HG03097 (cell line): ENCODE data around the gene PDCD10.

Experiments used
- ATAC-seq: cut with Tn5 transposase; IDR thresholded peaks from one replicate; pipeline ENCODE4 v1.9.1; 2021; ENCODE audit not compliant: unreplicated experiment, low FRiP score

The PDCD10 gene

DNA sequence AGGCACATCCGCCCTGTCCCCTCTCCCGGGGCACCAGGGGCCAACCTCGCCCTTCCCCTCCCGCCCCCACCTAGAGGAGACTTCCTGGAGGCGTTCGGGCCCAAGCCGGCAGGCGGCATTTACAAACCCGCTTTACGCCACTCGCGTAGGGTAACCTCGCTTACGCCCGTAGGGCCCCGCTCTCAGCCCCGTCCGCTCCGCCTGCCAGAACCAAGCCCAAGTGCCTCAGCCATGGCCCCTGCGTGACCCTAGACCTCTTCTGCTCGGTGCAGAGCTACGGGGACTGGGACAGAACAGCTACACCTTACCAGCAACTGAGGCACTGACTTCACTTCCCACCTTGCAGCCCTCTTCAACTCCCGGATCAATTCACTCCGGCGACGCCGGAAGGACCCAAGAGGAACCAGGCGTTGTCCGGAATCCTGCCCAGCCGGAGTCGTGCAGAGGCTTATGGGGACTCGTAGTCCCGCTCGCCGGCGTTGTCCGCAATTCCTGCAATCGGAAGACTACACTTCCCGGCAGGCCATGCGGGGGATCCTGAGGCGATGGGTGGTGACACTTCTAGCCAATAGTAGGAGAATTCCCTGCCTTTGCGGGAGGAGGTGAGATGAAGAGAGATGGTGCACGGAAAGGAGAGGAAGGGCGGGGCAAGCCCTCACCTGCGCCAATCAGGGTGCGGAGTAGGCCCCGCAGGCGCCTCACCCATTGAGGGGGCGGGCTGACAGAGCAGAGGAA is at the start of gene PDCD10:
Gene PDCD10, minus strand, starts transcription at position 395 of the 735 bp plus-strand sequence. CDS start 14,735 bp downstream, outside the sequence.
- ATAC-seq: peak; percentile 91

DNA sequence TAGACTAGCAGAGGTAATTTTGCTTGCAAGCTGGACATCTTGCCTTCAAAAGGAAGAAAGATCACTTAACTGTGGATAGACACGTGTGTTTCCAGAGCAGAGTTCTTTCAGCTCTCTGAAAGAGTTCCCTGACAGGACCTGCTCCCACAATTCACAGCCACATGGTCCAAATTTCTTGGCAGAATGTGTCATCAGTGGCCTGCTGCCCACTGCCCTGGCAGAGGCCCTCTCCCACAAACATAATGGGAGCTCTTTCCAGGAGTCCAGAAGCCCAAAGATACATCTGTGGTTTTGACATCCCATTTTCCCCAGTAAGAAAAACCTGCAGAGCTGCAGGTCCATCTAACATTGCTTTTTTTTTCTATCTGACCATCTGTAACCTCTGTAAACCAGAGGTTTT is 49.1 kb upstream of the PDCD10 start:
- ATAC-seq: no peak

DNA sequence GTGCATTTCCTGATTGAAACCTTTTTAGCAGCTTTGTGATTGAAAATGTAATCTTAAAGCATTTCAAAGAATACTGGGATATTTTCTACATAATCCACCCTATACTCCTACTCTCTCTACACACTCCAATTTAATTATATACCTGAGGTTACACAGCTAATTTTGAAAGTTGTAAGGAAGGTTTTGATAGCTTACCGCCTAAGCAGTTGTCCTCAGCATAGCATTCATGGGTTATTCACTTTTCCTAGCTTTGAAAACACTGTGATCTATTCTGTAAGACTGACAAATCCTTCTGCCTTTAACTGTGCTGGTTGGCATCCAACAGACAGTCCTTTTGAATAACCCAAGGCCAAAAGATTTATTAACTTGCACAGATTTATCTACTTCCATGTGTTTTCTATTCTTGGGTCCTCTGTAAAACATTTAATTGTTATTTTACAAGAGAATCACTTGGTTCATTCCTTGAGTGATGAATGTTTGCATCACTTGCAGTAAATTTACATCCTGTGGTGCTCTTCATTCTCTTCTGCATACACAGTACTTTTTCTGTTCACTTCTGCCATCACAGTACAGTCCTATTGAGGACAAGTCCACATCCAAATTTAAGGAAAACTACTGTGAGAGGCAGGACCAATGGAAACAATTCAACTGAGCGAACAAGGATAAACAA is 45.7 kb upstream of the PDCD10 start:
- no peak for ATAC-seq

DNA sequence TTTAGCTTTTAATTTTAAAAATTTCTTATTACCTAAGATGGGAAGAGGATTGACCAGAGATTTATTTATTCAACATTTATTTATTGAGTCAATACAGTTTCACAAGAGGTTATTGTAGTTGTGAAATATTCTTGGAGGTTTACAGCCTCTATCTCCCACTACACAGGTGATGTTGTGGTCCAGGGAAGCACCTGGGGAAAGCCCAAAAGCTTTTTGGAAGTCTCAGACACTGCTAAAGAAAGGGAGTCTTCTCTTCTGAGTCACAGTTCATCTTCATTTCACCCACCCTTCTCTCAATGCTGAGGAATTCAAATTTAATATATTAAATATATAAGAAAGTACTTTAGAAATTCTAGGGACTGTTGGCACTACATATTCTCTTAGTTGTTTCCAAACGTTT is 42.7 kb upstream of the PDCD10 start:
- no peak for ATAC-seq

DNA sequence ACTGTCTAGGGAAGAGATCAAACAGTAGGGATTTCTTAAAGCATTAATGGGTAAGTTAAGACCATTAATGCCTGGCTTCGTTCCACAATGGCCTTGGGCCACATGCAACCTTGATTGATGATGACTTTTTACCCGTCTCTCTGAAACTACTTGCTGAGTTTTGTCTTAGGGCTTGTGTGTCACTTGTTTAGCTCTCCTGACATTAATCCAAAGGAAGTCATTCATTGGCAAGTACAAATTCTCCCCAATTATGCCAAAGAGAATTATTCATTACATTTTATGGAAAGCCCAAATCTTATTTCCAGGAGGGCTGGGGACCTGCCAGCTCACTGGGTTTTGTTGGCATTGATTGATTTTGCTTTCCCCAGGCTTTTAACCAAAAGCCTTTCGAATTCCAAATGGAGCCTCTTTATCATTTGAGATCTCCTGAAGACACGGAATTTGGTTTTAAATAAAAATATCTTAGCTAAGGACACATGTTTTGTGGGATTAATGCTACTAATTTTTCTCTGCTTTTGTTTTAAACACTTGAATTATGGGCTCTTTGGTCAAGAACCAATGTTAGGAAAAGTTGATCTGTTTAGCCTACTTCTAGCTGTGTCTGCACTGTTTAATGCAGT is 41.5 kb upstream of the PDCD10 start:
- ATAC-seq: no peak

DNA sequence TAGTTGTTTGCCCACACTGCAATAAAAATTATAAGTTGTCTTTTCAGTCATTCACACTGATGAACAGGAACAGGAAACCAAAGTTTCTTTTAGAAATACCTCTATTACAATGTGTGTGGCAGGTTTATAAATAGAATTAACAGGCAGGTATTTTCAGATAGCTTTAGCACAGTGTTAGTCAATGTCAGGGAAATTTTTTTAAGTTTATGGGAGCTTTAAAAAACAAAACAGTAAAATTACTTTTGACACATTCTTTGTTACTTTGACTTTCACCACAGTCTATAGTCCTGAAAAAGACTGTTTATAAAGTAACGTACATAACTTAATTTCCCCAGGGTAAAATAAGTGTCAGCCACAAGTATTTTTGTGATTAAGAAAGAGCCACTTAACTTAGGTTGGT is 38.9 kb upstream of the PDCD10 start:
- peak; percentile 67 for ATAC-seq

DNA sequence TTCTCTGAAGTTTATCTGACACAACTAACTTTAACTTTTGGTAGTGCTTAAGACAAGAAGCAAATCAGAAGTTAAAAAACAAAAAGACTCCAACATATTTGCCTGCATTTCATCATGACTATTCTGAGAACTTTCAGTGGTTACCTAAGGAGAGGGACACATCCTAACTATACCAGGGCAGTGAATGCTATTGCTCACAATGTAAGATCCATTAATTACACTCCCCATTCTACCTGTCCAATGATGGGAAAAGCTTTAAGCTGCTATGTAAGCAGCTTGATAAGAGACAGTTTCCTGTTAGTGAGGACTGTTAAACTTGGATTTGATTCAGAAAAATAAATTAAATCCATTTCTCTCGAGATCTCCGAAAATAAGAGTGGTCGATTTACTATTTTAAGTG is 38.3 kb upstream of the PDCD10 start:
- ATAC-seq: peak; percentile 54

DNA sequence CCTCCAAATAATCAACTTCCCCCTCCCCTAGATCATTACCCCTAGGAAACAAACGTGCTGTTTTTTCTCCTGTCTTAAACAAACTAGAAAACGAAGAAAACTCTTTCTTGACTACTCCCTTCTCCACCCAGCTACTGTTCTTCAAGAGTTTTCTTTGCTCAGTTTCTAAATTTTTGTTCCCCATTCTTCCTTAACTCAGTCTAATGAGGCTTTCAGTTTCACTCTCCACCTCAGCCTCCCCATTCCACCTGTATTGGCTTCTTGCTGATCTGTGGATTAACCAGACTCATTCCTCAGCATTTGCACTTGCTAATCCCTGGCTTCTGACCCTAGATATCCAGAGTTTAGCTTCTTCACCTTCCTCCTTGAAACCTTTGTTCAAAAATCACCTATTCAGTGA is 27.6 kb upstream of the PDCD10 start:
- ATAC-seq: no peak

DNA sequence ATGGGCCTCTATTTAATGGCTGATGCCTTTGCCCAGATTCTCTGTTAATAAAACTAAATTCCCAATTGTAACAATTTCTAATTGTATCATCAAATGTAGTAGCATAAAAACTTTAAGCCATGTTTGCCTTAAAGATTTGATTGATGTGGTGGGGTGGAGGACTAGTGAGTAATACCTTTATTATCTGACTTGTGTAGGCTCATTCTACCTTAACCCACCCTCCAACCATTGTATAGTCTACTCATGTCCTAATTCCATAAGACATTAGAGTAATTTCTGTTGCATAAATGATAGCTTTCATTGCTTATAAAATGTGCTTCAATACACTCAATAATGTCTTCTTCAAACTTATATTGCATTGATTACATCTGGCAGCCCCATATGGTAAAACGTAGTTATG is 26.6 kb upstream of the PDCD10 start:
- ATAC-seq: no peak

DNA sequence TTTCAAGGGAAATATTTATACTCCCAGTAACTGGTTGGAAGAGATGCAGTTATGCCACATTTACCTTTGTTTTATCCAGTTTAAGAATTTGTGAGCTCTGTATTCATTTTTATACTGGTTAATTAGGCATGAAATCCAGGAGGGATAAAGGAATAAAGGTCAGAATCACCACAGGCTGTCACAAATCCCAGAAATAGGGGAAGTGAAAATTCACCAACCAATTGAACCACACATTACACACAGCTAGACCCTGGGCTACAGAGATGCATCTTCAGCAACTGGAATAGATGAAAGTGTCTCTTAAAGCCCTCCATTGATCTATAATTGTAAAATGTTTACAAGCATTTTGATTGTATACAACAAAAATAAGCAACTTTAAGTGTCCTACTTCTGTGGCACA is 19.4 kb upstream of the PDCD10 start:
- no peak for ATAC-seq

DNA sequence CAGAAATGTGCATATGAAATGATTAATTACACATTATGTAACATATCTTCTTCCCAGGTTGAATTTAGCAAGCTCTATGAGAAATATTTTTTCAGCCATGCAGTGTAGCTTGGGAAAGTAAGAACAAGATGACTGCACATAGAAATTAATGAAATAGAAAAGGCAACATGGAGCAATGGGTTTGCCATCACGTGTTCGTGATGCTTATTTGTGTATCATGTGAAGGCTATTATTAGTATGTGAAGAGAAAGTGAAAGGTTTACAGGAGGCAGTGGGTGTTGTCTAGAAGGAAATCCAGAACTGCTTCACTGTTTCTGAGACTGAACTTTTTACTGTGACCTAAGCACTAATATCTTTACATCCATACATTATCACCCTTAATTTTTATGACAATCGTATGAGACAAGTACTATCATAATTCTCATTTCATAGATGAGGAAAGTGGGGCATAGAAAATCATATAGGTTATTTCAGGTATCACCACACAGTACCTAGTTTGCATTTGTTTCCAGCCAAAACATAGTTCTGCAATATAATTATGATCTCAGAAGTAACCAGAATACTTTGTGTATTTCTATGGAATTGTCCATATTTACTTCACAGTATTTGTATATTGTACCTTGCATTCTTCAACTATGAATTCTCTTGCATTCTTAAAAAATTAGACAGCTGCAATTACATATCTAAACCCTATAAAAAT is 15.7 kb upstream of the PDCD10 start:
- peak; percentile 99 for ATAC-seq

DNA sequence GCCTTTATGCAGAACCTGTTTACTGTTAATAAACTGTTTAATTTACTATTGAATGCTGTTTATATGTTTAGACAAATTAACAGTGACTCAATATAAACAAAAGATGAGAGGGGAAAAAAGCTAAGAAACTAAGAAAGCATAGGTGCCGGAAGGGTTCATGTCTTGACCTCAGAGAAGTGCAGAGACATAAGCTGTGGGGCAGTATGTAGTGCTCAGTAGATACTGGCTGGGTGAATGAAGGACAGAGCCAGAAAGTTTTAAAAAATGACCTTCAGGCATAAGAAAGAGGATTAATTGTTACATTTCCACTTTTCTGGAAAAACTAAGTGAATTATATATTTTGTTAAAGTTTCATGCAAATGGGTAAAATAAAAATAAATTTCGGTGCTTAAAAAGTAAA is 15.0 kb upstream of the PDCD10 start:
- no peak for ATAC-seq

DNA sequence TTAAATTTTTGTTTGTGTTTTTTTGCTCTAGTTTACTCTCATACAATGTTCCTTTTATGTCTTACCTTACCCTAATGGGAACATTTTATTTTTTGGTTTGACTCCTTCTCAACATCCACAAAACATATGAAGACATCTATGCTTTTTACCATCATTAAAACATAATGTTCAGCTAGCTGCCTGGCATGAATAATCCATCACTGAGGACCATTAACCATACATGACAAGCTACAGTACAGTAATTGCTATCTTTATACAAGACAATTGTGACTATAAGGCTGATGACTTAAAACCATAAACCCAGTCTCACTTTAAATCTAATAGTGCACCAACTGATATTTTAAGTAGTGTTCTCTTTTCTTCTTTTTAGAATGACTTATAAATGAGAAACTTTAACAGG is 14.5 kb upstream of the PDCD10 start:
- no peak for ATAC-seq

DNA sequence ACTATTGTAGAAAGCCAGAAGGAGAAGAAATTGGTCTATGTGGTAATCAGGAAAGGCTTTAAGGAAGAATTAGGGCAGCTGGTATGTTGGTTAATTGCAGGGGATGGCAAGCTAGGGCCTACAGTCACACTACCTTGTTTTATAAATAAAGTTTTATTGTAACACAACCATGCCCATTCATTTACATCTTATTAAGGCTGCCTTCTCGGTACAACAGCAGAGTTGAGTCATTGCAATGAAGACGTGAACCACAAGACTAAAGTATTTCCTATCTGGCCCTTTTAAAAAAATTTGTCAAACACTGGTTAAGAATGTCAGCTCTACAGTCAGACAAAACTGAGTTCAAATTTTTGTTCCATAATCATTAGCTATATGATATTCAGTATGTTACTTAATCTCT is 9.1 kb upstream of the PDCD10 start:
- no peak for ATAC-seq

DNA sequence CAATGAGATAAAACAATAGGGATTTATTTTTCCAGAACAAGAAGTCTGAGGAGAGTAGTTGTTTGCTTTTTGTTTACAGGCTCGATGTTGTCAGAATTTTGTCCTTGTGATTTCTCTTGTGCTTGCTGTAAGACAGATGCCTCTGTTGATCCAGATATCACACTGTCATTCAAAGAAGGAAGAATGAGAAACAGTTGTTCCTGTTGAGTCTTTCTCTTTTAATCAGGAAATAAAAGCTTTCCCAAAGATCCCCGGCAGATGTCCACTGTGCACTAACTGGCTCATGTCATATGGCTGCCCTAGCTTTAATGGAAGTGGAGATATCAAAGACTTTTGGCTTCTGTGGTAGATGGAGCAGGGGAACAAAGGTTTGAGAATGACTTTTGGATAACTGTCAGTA is 7.6 kb upstream of the PDCD10 start:
- no peak for ATAC-seq

DNA sequence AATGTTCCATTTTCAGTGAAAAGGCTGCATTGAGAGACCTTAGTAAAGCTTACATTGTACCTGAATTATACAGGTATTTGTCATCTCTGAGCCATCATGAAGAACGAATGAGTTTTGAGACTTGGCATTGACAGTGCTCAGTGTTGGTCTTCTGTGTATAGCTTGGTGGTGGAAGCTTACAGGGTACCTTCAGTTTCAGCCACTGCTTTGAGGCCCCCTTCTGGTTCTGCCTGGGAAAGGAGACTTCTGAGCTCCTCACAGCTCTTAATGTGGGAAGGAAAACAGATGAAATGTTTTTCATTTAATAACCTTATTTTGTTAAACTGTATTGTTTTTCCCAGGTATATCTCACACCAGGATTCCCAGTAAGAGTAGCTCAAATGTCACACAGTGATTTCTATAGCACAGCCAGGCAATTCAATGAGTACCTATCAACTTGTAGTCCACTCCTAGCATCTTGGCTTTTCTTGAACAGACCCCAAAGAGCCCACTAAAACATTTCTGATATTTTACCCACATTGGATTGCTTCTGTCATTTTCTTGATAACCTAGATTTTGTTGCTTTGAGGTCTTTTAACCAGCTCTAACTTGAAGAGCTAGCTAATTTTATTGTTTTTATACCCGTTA is 6.4 kb upstream of the PDCD10 start:
- peak; percentile 90 for ATAC-seq

DNA sequence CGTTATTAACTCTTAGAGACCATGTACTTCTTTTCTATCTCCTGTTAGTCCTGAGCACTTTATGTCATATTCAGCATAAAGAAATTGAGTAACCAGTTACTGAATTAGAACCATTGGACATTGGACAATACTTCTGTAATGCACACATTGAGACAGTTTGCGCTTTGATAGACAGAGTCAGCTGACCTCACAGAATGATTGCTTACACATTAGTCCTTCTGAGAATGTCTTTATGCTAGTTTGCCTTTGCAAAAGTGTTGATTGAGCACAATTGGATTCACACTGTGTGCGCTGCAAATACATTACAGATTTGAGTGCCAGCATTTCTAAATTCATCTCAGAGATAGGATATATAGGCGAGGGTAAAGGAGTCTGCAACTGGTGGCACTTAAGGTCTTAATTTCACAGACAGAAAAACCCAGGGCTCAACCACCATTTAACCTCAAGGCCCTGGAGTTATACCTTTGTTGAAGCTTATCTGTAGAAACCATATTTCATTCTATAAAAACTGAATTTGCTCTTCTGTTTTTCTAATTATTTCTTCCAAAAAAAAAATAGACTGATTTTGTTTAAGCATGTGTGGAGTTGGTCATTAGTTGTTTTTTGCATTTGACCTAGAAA is 4.6 kb upstream of the PDCD10 start:
- ATAC-seq: no peak

DNA sequence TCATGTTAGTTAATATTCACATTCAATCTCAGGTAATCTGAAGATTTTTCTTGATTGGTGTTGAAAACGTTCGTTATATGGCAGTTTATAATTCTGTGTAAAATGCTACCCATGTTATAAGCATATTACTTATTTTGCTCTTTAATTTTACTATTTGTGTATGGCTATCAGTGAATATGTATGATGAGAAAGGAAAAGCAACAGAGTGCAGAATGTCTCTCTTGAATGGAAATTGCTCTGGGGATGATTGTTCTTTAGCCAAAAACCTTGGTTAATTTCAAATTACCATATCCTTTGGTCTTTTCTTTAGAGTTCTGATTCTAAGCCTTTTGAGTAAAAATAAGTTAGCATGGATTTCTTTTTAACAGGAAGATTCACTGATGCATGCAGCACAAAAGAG is 3.3 kb upstream of the PDCD10 start:
- ATAC-seq: no peak

DNA sequence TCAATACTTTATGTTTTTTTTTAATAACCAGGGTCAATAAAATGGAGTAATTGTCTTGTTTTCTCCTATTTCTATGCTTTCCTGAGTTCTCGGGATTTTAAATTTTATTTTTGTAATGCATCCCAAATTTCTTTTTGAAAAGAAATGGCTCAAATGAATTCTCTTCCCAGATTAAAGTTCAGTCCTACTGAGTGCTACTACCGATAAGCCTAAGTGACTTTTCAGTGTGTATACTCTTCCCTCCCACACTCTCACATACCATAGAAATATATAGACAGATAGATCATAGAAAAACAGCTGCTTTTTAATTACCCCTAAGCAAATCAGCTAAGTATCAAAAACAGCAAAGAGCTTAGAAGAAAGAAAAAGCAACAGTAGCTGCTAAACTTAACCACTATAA is 2.3 kb upstream of the PDCD10 start:
- ATAC-seq: no peak

DNA sequence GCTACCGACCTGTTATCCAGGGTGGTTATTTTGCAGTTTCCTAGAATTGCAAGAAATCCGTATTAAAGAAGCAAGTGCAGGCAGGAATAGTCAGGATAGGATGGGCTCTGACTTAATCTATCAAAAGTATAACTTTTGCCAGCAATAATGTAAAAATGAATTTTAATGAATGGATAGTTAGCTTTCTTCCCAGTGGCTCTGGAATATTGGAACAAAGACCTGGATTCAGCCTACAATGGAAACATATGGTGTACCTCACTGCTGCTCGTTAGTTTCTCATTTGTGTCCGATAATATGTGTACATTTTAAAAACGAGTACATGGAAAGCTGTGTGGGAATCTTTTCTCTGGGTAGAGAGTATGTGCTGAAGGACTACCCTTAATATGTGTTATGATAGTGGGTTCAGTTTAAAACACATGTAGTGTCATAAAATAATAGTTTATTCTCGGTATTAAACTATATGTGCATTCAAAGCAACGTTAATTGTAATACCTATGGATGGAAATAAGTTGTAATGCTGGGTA is 1.6 kb upstream of the PDCD10 start:
- no peak for ATAC-seq
